HepG2 (cell line): Measurements from ENCODE around the gene DENND4B. TPM values are rescaled to one million over a fixed set of nuclear protein-coding genes. Genes with fewer than 3 reads are reported as not detected.

ENCODE experiments used
- ARID2 ChIP-seq: sonication (generic); formaldehyde crosslinking; IDR thresholded peaks from 2 replicates; pipeline ENCODE4 v1.8.1; 2022; ENCODE audit warnings: mild to moderate bottlenecking, missing genetic modification reagents, borderline replicate concordance
- ATF5 ChIP-seq: sonication (generic); formaldehyde crosslinking; IDR thresholded peaks from 2 replicates; pipeline ENCODE4 v1.4.0; 2020; ENCODE audit warnings: mild to moderate bottlenecking, low read depth, missing genetic modification reagents
- EZH2 ChIP-seq: conservative IDR thresholded peaks from 2 replicates; pipeline ENCODE4 v1.6.1; 2012; ENCODE audit warnings: mild to moderate bottlenecking, low read depth, low read length, moderate library complexity
- GABPB1 ChIP-seq: IDR thresholded peaks from 2 replicates; pipeline ENCODE4 v1.6.1; 2016; ENCODE audit warnings: mild to moderate bottlenecking, missing genetic modification reagents, moderate library complexity, missing compliant biosample characterization
- IRF2 ChIP-seq: IDR thresholded peaks from 2 replicates; pipeline ENCODE4 v1.6.1; 2018; ENCODE audit warnings: missing genetic modification reagents, missing compliant biosample characterization
- JUND ChIP-seq: sonication (generic); formaldehyde crosslinking; IDR thresholded peaks from 2 replicates; pipeline ENCODE4 v1.8.0; 2022; ENCODE audit warnings: mild to moderate bottlenecking, missing genetic modification reagents
- NFATC3 ChIP-seq: sonication (generic); formaldehyde crosslinking; IDR thresholded peaks from 2 replicates; pipeline ENCODE4 v1.5.1; 2020; ENCODE audit warnings: mild to moderate bottlenecking, missing genetic modification reagents
- PREB ChIP-seq: sonication (generic); formaldehyde crosslinking; IDR thresholded peaks from 2 replicates; pipeline ENCODE4 v1.4.0; 2020; ENCODE audit warnings: missing genetic modification reagents
- RBAK ChIP-seq: sonication (generic); formaldehyde crosslinking; IDR thresholded peaks from 2 replicates; pipeline ENCODE4 v1.5.1; 2020; ENCODE audit warnings: mild to moderate bottlenecking, missing genetic modification reagents
- WIZ ChIP-seq: sonication (generic); formaldehyde crosslinking; IDR thresholded peaks from 2 replicates; pipeline ENCODE4 v1.5.1; 2020; ENCODE audit warnings: mild to moderate bottlenecking, missing genetic modification reagents
- ZBTB21 ChIP-seq: sonication (generic); formaldehyde crosslinking; IDR thresholded peaks from 2 replicates; pipeline ENCODE4 v1.4.0; 2020; ENCODE audit warnings: missing genetic modification reagents
- ZKSCAN8 ChIP-seq: IDR thresholded peaks from 2 replicates; pipeline ENCODE4 v1.6.1; 2016; ENCODE audit warnings: borderline replicate concordance, missing genetic modification reagents, missing compliant biosample characterization
- ZNF383 ChIP-seq: sonication (generic); formaldehyde crosslinking; IDR thresholded peaks from 2 replicates; pipeline ENCODE4 v1.4.0; 2020; ENCODE audit warnings: missing genetic modification reagents, mild to moderate bottlenecking, borderline replicate concordance
- ZNF556 ChIP-seq: sonication (generic); formaldehyde crosslinking; IDR thresholded peaks from 2 replicates; pipeline ENCODE4 v1.4.0; 2020; ENCODE audit warnings: mild to moderate bottlenecking, missing genetic modification reagents, borderline replicate concordance
- ZNF580 ChIP-seq: IDR thresholded peaks from 2 replicates; pipeline ENCODE4 v1.6.1; 2016; ENCODE audit warnings: low read depth, borderline replicate concordance
- ZNF7 ChIP-seq: IDR thresholded peaks from 2 replicates; pipeline ENCODE4 v1.6.1; 2016; ENCODE audit warnings: missing biosample characterization, missing genetic modification reagents
- ZNF775 ChIP-seq: sonication (generic); formaldehyde crosslinking; IDR thresholded peaks from 2 replicates; pipeline ENCODE4 v1.4.0; 2020; ENCODE audit warnings: missing genetic modification reagents, mild to moderate bottlenecking, moderate library complexity, borderline replicate concordance
- polyA plus RNA-seq, 8 experiments: library from polyadenylated mRNA; depleted of rRNA in 3 of 8; stranded (reverse) in 7 of 8; unstranded in 1 of 8; fragments of >200 nt; fragmentation: Illumina TruSeq in 4 of 8; extraction: Trizol in 4 of 8; gene quantifications; 2 replicates each; pipeline versions ENCODE4 v1.2.1 to v1.2.3, GENCODE V29; 2011 to 2016; ENCODE audit warnings: low read depth in 4 of 8, missing spikeins in 1 of 8, mixed read lengths in 1 of 8; ENCODE audit not compliant: insufficient read depth in 1 of 8
- total RNA-seq, 5 experiments: library from RNA; depleted of rRNA; stranded (reverse); fragments of >200 nt; fragmentation: Illumina TruSeq; extraction: Trizol; gene quantifications; 2 replicates each; pipeline ENCODE4 v1.2.3, GENCODE V29; 2016; ENCODE audit warnings: low read depth in 1 of 5
- TF ChIP-seq, protein P1 (sequence below): sonication (generic); formaldehyde crosslinking; IDR thresholded peaks from 2 replicates; pipeline ENCODE4 v1.4.0; 2020; ENCODE audit warnings: mild to moderate bottlenecking, missing genetic modification reagents, borderline replicate concordance
- TF ChIP-seq, protein P2 (sequence below): sonication (generic); formaldehyde crosslinking; IDR thresholded peaks from 2 replicates; pipeline ENCODE4 v1.5.1; 2020; ENCODE audit warnings: mild to moderate bottlenecking, missing genetic modification reagents

Gene DENND4B
- total and polyA plus RNA-seq, 2 of the 13 experiments (the other 11 are each of a cell fraction or from before 2014, with no cell fraction given): 15.1 to 20.3 TPM

DNA sequence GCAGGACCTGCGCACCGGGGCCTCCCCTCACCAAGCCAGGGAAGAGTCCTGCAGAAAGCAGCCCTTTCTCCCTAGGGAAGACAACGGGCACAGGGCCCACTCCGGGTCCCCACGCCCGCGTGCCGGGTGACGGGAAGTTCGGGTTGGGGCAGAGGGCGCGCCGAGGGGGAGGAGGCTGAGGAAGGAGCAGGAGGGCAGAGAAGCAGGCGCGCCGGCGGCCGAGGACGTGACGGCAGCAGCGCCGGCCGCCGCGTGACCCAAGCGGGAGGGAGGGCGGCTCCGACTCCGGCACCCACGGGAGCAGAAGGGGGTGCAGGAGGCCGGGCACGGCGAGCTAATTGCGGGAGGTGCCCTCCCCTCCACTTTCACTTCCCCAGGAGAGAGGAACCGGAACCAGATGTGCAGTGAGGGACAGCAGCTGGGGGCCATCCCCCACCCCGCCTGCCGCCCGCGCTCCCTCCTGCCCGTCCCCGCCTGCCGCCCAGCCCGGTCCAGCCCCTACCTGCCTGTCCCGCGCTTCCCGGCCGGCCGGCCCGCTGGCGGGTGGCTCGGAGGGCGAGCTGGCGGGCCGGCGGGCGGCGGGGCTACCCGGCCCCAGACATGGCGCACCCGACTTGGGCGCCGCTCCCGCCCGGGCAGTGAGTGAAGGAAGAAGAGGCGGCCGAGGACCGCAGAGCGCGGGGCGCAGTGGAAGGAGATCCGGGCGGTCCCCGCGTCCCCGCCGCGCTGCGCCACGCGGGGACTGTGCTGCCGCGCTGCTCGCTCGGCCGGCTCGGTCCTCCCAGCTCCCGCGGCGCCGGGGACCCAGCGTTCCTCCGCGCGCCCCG, 510 bp downstream of the DENND4B start (continued):
- TF ChIP-seq, protein P1, sequence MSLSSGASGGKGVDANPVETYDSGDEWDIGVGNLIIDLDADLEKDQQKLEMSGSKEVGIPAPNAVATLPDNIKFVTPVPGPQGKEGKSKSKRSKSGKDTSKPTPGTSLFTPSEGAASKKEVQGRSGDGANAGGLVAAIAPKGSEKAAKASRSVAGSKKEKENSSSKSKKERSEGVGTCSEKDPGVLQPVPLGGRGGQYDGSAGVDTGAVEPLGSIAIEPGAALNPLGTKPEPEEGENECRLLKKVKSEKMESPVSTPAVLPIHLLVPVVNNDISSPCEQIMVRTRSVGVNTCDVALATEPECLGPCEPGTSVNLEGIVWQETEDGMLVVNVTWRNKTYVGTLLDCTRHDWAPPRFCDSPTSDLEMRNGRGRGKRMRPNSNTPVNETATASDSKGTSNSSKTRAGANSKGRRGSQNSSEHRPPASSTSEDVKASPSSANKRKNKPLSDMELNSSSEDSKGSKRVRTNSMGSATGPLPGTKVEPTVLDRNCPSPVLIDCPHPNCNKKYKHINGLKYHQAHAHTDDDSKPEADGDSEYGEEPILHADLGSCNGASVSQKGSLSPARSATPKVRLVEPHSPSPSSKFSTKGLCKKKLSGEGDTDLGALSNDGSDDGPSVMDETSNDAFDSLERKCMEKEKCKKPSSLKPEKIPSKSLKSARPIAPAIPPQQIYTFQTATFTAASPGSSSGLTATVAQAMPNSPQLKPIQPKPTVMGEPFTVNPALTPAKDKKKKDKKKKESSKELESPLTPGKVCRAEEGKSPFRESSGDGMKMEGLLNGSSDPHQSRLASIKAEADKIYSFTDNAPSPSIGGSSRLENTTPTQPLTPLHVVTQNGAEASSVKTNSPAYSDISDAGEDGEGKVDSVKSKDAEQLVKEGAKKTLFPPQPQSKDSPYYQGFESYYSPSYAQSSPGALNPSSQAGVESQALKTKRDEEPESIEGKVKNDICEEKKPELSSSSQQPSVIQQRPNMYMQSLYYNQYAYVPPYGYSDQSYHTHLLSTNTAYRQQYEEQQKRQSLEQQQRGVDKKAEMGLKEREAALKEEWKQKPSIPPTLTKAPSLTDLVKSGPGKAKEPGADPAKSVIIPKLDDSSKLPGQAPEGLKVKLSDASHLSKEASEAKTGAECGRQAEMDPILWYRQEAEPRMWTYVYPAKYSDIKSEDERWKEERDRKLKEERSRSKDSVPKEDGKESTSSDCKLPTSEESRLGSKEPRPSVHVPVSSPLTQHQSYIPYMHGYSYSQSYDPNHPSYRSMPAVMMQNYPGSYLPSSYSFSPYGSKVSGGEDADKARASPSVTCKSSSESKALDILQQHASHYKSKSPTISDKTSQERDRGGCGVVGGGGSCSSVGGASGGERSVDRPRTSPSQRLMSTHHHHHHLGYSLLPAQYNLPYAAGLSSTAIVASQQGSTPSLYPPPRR (CRISPR knock-in tag): no peak
- no peak for TF ChIP-seq ZBTB21 (CRISPR knock-in tag)
- no peak for TF ChIP-seq ZNF7
- TF ChIP-seq ARID2 (CRISPR knock-in tag): no peak
- no peak for TF ChIP-seq ZKSCAN8
- no peak for TF ChIP-seq ZNF383 (CRISPR knock-in tag)
- no peak for TF ChIP-seq ZNF580 (CRISPR knock-in tag)
- TF ChIP-seq WIZ (CRISPR knock-in tag): peak; percentile 74; the same call in 1 of the 2 replicates
- TF ChIP-seq IRF2 (CRISPR knock-in tag): no peak; the same call in 1 of the 2 replicates
- TF ChIP-seq, protein P2, sequence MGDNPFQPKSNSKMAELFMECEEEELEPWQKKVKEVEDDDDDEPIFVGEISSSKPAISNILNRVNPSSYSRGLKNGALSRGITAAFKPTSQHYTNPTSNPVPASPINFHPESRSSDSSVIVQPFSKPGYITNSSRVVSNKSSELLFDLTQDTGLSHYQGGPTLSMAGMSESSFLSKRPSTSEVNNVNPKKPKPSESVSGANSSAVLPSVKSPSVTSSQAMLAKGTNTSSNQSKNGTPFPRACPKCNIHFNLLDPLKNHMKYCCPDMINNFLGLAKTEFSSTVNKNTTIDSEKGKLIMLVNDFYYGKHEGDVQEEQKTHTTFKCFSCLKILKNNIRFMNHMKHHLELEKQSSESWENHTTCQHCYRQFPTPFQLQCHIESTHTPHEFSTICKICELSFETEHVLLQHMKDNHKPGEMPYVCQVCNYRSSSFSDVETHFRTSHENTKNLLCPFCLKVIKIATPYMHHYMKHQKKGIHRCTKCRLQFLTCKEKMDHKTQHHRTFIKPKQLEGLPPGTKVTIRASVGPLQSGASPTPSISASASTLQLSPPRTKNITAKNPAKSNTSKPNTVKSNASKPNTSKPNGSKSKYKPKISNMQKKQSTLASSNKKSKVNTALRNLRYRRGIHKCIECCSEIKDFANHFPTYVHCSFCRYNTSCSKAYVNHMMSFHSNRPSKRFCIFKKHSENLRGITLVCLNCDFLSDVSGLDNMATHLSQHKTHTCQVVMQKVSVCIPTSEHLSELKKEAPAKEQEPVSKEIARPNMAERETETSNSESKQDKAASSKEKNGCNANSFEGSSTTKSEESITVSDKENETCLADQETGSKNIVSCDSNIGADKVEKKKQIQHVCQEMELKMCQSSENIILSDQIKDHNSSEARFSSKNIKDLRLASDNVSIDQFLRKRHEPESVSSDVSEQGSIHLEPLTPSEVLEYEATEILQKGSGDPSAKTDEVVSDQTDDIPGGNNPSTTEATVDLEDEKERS (CRISPR knock-in tag): no peak
- no peak for TF ChIP-seq ATF5 (CRISPR knock-in tag)
- TF ChIP-seq RBAK (CRISPR knock-in tag): no peak
- TF ChIP-seq PREB: no peak
- no peak for TF ChIP-seq ZNF775
- no peak for TF ChIP-seq ZNF556 (CRISPR knock-in tag)
- TF ChIP-seq NFATC3: no peak
- TF ChIP-seq JUND: no peak
- TF ChIP-seq EZH2: no peak
- TF ChIP-seq GABPB1 (CRISPR knock-in tag): peak; percentile 89
